GM23338 (cell line): ENCODE measurements around the gene C15orf61. TPM values are rescaled to one million over a fixed set of nuclear protein-coding genes. Genes with fewer than 3 reads are reported as not detected.

Experiments used
- ATAC-seq: fragments of 200-7000 bp; cut with Tn5 transposase; 3 replicates; pipeline ENCODE4 v1.9.1; 2020
- DNase-seq: peaks from one replicate; pipeline ENCODE4 v3.0.0-alpha.2; 2015; ENCODE audit warnings: low spot score
- H2AFZ ChIP-seq: fragments of 200-600 bp; sonication (generic); 2 replicates; pipeline ENCODE4 v1.8.0; 2016; ENCODE audit warnings: antibody characterized with exemption, mild to moderate bottlenecking, moderate library complexity
- H3F3A ChIP-seq: fragments of 200-600 bp; sonication (generic); replicated peaks from 2 replicates; pipeline ENCODE4 v1.8.0; 2017; ENCODE audit warnings: antibody characterized with exemption, mixed run types, low read depth
- H3K27ac ChIP-seq: fragments of 200-600 bp; sonication (generic); 2 replicates; pipeline ENCODE4 v1.6.1; 2016; ENCODE audit warnings: low read depth
- H3K27me3 ChIP-seq: fragments of 200-600 bp; sonication (generic); 2 replicates; pipeline ENCODE4 v1.8.0; 2016; ENCODE audit warnings: mild to moderate bottlenecking, mixed run types, moderate library complexity; ENCODE audit not compliant: insufficient read depth
- H3K36me3 ChIP-seq: fragments of 200-600 bp; sonication (generic); 2 replicates; pipeline ENCODE4 v1.8.0; 2016; ENCODE audit warnings: mild to moderate bottlenecking; ENCODE audit not compliant: insufficient read depth
- H3K4me1 ChIP-seq: fragments of 200-600 bp; sonication (generic); 2 replicates; pipeline ENCODE4 v1.8.0; 2016; ENCODE audit warnings: mild to moderate bottlenecking, moderate library complexity; ENCODE audit not compliant: insufficient read depth
- H3K4me2 ChIP-seq: fragments of 200-600 bp; sonication (generic); 2 replicates; pipeline ENCODE4 v1.7.1; 2017; ENCODE audit warnings: mixed run types
- H3K4me3 ChIP-seq: fragments of 200-600 bp; sonication (generic); 2 replicates; pipeline ENCODE4 v1.6.1; 2016; ENCODE audit warnings: mixed run types
- H3K79me2 ChIP-seq: fragments of 200-600 bp; sonication (generic); replicated peaks from 2 replicates; pipeline ENCODE4 v1.8.0; 2017; ENCODE audit warnings: mild to moderate bottlenecking; ENCODE audit not compliant: insufficient read depth
- H3K9me2 ChIP-seq: fragments of 200-600 bp; sonication (generic); 2 replicates; pipeline ENCODE4 v1.8.0; 2017; ENCODE audit not compliant: insufficient read depth
- H4K20me1 ChIP-seq: fragments of 200-600 bp; sonication (generic); replicated peaks from 2 replicates; pipeline ENCODE4 v1.8.0; 2017; ENCODE audit warnings: mild to moderate bottlenecking; ENCODE audit not compliant: insufficient read depth
- H3K27ac Mint-ChIP-seq: 2 replicates; pipeline ENCODE4 v1.8.0; 2020; ENCODE audit warnings: inconsistent platforms, mild to moderate bottlenecking, moderate library complexity, mixed read lengths
- H3K27me3 Mint-ChIP-seq: 3 replicates; pipeline ENCODE4 v1.8.0; 2022; ENCODE audit warnings: low read depth, mild to moderate bottlenecking, moderate library complexity, mixed read lengths, inconsistent platforms; ENCODE audit not compliant: insufficient read depth, poor library complexity
- H3K36me3 Mint-ChIP-seq: 3 replicates; pipeline ENCODE4 v1.8.0; 2021; ENCODE audit warnings: low read depth, mild to moderate bottlenecking, inconsistent platforms, moderate library complexity, mixed read lengths
- H3K4me1 Mint-ChIP-seq: 3 replicates; pipeline ENCODE4 v1.8.0; 2020; ENCODE audit warnings: mild to moderate bottlenecking, inconsistent platforms, mixed read lengths
- H3K4me3 Mint-ChIP-seq: 3 replicates; pipeline ENCODE4 v1.8.0; 2021; ENCODE audit warnings: moderate library complexity, mild to moderate bottlenecking, inconsistent platforms, mixed read lengths
- H3K9me3 Mint-ChIP-seq: 3 replicates; pipeline ENCODE4 v1.8.0; 2020; ENCODE audit warnings: moderate library complexity, mild to moderate bottlenecking, inconsistent platforms, mixed read lengths
- CREB1 ChIP-seq: fragments of 250-450 bp; sonication (Bioruptor Pico); IDR thresholded peaks from 2 replicates; pipeline ENCODE4 v1.5.0; 2020; ENCODE audit warnings: low read depth, mild to moderate bottlenecking, moderate library complexity
- ETS1 ChIP-seq: IDR thresholded peaks from 2 replicates; pipeline ENCODE4 v1.6.1; 2016; ENCODE audit warnings: antibody characterized with exemption
- EZH2 ChIP-seq: fragments of 200-600 bp; sonication (generic); IDR thresholded peaks from one replicate; pipeline ENCODE4 v1.8.0; 2017; ENCODE audit warnings: antibody characterized with exemption, mild to moderate bottlenecking, low read depth; ENCODE audit not compliant: unreplicated experiment
- NANOG ChIP-seq: IDR thresholded peaks from 2 replicates; pipeline ENCODE4 v1.6.1; 2016; ENCODE audit warnings: antibody characterized with exemption, borderline replicate concordance
- POLR2AphosphoS5 ChIP-seq: IDR thresholded peaks from 2 replicates; pipeline ENCODE4 v1.6.1; 2016; ENCODE audit warnings: antibody characterized with exemption, low read depth
- REST ChIP-seq: IDR thresholded peaks from one replicate; pipeline ENCODE4 v1.6.1; 2018; ENCODE audit warnings: antibody characterized with exemption; ENCODE audit not compliant: unreplicated experiment
- STAT1 ChIP-seq: IDR thresholded peaks from one replicate; pipeline ENCODE4 v1.6.1; 2016; ENCODE audit warnings: antibody characterized with exemption; ENCODE audit not compliant: unreplicated experiment
- ZNF114 ChIP-seq: fragments of 250-450 bp; sonication (Bioruptor Pico); IDR thresholded peaks from 2 replicates; pipeline ENCODE4 v1.5.0; 2020; ENCODE audit warnings: mild to moderate bottlenecking, moderate library complexity
- ZNF331 ChIP-seq: fragments of 250-450 bp; sonication (Bioruptor Pico); IDR thresholded peaks from 2 replicates; pipeline ENCODE4 v1.5.0; 2020; ENCODE audit warnings: low read depth, mild to moderate bottlenecking, moderate library complexity
- polyA plus RNA-seq: library from polyadenylated mRNA; unstranded; fragments of >200 nt; fragmentation: Nextera tagmentation; extraction: Ambion mirVana; gene quantifications from 2 replicates; pipeline ENCODE4 v1.2.1, GENCODE V29; 2016
- total RNA-seq: library from RNA; depleted of rRNA; stranded (reverse); fragments of >200 nt; shearing (Covaris generic); gene quantifications from 2 replicates; pipeline ENCODE4 v1.2.3, GENCODE V29; 2014
- TF ChIP-seq, protein P1 (sequence below): fragments of 250-450 bp; sonication (Bioruptor Pico); IDR thresholded peaks from 2 replicates; pipeline ENCODE4 v1.5.0; 2020; ENCODE audit warnings: mild to moderate bottlenecking, moderate library complexity

C15orf61 gene
- total and polyA plus RNA-seq, 2 experiments from 2014 or later, result 1.8 to 5.9 TPM

DNA sequence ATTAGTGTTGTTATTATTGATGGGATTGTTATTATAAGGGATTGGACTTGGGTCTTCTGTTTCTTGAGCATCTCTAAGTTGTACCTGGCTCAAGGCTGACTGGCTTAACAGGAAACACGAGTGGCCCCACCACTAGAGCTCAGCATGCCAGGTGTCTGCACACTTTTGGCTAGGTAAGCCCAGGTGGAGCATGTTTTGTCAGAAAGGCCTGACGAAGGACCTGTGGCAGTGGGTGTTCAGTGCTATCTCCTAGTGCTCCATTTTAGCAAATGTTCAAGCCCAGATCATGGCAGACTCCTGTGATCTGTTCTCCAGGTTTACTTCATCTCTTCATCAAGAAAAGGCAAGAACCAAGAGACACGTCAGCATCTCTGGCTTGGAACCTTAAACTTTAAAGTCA, 24.9 kb downstream of the C15orf61 start:
- DNase-seq (no peak), ATAC-seq (no peak)
- no peak overlapping the region for H3K27ac Mint-ChIP-seq
- H3K9me2 ChIP-seq, result no peaks in the 10 kb centered on the region
- H3K9me3 Mint-ChIP-seq, result no peaks in the 10 kb centered on the region
- no peak overlapping the region for H3K27ac ChIP-seq
- no peaks in the 10 kb centered on the region; the same call in 1 of the 2 replicates for H3K36me3 ChIP-seq
- no peak for TF ChIP-seq ZNF331 (CRISPR knock-in tag)
- H3K4me2 ChIP-seq, result no peak overlapping the region
- 0 out of 2 replicates have a peak, but pooled peaks cover 4% of the 10 kb centered on the region for H3K79me2 ChIP-seq
- no peak overlapping the region for H2AFZ ChIP-seq
- peaks cover 5% of the 10 kb centered on the region; the same call in 2 of the 3 replicates for H3K36me3 Mint-ChIP-seq
- no peak overlapping the region for H3K4me3 ChIP-seq
- peaks cover 29% of the 10 kb centered on the region for H3K4me1 Mint-ChIP-seq
- no peaks in the 10 kb centered on the region for H3K27me3 ChIP-seq
- no peaks in the 10 kb centered on the region; the same call in 1 of the 2 replicates for H3F3A ChIP-seq
- no peaks in the 10 kb centered on the region for H4K20me1 ChIP-seq
- H3K4me1 ChIP-seq, result peaks cover 26% of the 10 kb centered on the region
- H3K4me3 Mint-ChIP-seq, result no peak overlapping the region
- peaks cover 15% of the 10 kb centered on the region for H3K27me3 Mint-ChIP-seq

- H3K27me3 ChIP-seq, result no peaks in the 10 kb centered on the region
- Mint-ChIP-seq H3K27ac (no peak overlapping the region), H3K4me3 (no peak overlapping the region), H3K4me1 (peaks cover 27% of the 10 kb centered on the region), H3K27me3 (peaks cover 5% of the 10 kb centered on the region), H3K36me3 (peaks cover 5% of the 10 kb centered on the region; the same call in 2 of the 3 replicates), H3K9me3 (no peaks in the 10 kb centered on the region)
- 0 out of 2 replicates have a peak, but pooled peaks cover 4% of the 10 kb centered on the region for H3K79me2 ChIP-seq
- DNase-seq (no peak), ATAC-seq (no peak)
- H3K4me2 ChIP-seq, result no peak overlapping the region
- no peaks in the 10 kb centered on the region; the same call in 1 of the 2 replicates for H3K36me3 ChIP-seq
- H3K4me3 ChIP-seq, result no peak overlapping the region
- H3K4me1 ChIP-seq, result peaks cover 26% of the 10 kb centered on the region
- no peaks in the 10 kb centered on the region; the same call in 1 of the 2 replicates for H3F3A ChIP-seq
- H4K20me1 ChIP-seq, result no peaks in the 10 kb centered on the region
- H3K27ac ChIP-seq, result no peak overlapping the region
- no peak overlapping the region for H2AFZ ChIP-seq
- no peaks in the 10 kb centered on the region for H3K9me2 ChIP-seq
- TF ChIP-seq, protein P1, sequence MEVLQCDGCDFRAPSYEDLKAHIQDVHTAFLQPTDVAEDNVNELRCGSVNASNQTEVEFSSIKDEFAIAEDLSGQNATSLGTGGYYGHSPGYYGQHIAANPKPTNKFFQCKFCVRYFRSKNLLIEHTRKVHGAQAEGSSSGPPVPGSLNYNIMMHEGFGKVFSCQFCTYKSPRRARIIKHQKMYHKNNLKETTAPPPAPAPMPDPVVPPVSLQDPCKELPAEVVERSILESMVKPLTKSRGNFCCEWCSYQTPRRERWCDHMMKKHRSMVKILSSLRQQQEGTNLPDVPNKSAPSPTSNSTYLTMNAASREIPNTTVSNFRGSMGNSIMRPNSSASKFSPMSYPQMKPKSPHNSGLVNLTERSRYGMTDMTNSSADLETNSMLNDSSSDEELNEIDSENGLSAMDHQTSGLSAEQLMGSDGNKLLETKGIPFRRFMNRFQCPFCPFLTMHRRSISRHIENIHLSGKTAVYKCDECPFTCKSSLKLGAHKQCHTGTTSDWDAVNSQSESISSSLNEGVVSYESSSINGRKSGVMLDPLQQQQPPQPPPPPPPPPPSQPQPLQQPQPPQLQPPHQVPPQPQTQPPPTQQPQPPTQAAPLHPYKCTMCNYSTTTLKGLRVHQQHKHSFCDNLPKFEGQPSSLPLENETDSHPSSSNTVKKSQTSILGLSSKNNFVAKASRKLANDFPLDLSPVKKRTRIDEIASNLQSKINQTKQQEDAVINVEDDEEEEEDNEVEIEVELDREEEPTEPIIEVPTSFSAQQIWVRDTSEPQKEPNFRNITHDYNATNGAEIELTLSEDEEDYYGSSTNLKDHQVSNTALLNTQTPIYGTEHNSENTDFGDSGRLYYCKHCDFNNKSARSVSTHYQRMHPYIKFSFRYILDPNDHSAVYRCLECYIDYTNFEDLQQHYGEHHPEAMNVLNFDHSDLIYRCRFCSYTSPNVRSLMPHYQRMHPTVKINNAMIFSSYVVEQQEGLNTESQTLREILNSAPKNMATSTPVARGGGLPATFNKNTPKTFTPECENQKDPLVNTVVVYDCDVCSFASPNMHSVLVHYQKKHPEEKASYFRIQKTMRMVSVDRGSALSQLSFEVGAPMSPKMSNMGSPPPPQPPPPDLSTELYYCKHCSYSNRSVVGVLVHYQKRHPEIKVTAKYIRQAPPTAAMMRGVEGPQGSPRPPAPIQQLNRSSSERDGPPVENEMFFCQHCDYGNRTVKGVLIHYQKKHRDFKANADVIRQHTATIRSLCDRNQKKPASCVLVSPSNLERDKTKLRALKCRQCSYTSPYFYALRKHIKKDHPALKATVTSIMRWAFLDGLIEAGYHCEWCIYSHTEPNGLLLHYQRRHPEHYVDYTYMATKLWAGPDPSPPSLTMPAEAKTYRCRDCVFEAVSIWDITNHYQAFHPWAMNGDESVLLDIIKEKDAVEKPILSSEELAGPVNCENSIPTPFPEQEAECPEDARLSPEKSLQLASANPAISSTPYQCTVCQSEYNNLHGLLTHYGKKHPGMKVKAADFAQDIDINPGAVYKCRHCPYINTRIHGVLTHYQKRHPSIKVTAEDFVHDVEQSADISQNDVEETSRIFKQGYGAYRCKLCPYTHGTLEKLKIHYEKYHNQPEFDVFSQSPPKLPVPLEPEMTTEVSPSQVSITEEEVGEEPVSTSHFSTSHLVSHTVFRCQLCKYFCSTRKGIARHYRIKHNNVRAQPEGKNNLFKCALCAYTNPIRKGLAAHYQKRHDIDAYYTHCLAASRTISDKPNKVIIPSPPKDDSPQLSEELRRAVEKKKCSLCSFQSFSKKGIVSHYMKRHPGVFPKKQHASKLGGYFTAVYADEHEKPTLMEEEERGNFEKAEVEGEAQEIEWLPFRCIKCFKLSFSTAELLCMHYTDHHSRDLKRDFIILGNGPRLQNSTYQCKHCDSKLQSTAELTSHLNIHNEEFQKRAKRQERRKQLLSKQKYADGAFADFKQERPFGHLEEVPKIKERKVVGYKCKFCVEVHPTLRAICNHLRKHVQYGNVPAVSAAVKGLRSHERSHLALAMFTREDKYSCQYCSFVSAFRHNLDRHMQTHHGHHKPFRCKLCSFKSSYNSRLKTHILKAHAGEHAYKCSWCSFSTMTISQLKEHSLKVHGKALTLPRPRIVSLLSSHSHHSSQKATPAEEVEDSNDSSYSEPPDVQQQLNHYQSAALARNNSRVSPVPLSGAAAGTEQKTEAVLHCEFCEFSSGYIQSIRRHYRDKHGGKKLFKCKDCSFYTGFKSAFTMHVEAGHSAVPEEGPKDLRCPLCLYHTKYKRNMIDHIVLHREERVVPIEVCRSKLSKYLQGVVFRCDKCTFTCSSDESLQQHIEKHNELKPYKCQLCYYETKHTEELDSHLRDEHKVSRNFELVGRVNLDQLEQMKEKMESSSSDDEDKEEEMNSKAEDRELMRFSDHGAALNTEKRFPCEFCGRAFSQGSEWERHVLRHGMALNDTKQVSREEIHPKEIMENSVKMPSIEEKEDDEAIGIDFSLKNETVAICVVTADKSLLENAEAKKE (CRISPR knock-in tag), result no peak
- TF ChIP-seq POLR2AphosphoS5, result no peak
- no peak for TF ChIP-seq STAT1
- no peak for TF ChIP-seq EZH2
- TF ChIP-seq NANOG, result no peak
- TF ChIP-seq REST, result no peak
- TF ChIP-seq ZNF114 (CRISPR knock-in tag), result no peak
- no peak for TF ChIP-seq ETS1
- no peak for TF ChIP-seq ZNF331 (CRISPR knock-in tag)
- no peak for TF ChIP-seq CREB1
These were observed 26.1 kb downstream of the C15orf61 start for GRCh38 chr15:67547064-67547463.
